GM18861 (cell line): ENCODE data around the gene RC3H1.
"Not testable (repeated sequence)": the region's sequence is repeated elsewhere in the genome, so short reads cannot be mapped to it uniquely, and the experiment has no call there.

Experiments
- ATAC-seq: cut with Tn5 transposase; IDR thresholded peaks from one replicate; pipeline ENCODE4 v1.9.1; 2021; ENCODE audit not compliant: unreplicated experiment

The RC3H1 gene

DNA sequence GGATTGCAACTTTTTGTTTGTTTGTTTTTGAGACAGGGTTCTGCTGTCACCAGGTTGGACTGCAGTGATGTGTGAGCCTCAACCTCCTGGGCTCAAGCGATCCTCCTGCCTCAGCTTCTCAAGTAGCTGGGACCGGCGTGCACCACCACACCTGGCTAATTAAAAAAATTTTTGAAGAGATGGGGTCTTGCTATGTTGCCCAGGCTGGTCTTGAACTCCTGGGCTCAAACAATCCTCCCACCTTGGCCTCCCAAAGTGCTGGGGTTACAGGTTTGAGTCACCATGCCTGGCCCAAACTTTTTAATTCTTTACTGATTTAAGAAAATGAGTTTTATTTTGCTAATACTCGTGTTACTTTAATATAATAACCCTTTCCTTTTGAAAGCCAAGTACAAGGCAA, 73.6 kb downstream of the RC3H1 start:
- ATAC-seq: no peak

DNA sequence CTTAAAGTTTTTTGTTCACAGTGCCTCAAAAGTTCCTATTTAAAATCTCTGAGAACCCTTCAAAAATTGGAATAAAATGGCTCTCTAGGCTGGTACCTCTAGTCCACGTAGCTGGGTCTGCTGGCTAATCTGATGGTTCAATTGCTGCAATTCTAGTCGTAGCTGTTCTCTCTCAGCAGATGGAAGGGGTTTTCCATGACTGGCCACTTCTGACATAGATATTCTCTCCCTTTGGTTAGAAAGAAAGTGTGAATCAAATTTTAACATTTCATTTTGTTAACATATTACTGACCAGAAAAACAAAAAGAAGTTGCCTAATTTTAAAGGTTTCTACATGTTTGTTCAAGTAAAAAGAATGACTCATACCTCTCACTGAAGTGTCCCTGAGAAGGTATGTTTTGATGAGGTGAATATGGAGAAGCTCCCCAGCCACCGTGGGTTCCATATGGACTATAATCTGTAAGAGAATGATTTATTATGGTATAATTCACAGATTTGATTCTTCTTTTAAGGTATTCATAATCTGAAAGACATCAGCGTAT, 75.7 kb downstream of the RC3H1 start:
- no peak for ATAC-seq

DNA sequence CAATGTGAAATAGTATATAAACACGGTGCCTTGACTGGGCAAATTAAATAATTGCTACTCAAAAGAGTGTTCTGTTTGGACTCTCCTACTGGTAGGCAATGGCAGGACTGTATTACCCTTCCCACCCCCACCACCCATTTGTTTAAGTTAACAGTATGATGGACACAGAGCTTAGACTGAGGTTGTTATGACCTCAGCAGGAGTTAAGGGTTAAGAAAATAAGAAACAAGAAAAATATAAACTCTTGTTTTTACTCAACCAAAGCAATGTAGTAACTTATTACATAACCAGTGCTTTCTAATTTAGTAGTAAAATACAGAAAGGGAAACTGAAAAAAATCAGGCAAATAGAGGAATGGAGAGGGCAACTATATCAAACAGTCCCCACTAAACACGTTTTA, 85.1 kb downstream of the RC3H1 start:
- no peak for ATAC-seq

DNA sequence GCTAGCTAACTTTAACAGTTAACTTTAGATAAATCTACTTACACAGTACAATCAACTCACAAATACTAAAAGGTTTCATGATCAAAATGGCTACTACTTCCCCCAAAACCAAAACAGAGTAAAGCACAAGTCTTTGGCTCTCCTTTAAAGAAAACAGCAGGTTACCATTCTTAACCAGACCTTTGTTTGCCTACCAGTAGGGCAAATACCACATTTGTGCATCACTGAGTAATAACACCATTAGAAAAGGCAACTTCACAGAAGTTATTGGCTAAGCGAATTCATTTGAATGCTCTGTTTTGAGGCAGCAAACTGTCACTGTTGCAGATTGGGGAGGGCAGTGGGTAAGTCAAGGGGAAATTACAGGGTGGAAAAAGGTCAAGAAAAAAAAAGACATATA, 87.7 kb downstream of the RC3H1 start:
- ATAC-seq: no peak

DNA sequence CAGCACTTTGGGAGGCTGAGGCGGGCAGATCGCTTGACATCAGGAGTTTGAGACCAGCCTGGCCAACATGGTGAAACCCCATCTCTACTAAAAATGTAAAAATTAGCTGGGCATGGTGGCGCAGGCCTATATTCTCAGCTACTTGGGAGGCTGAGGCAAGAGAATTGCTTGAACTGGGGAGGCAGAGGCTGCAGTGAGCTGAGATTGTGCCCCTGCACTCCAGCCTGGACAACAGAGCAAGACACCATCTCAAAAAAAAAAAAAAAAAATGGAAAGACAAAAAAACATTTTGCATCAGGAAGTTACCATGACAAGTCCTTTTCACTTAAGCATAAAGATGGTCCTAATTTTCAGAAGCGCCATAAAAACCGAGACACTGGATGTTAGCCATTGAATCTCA, 91.6 kb downstream of the RC3H1 start:
- ATAC-seq: not testable (repeated sequence)

DNA sequence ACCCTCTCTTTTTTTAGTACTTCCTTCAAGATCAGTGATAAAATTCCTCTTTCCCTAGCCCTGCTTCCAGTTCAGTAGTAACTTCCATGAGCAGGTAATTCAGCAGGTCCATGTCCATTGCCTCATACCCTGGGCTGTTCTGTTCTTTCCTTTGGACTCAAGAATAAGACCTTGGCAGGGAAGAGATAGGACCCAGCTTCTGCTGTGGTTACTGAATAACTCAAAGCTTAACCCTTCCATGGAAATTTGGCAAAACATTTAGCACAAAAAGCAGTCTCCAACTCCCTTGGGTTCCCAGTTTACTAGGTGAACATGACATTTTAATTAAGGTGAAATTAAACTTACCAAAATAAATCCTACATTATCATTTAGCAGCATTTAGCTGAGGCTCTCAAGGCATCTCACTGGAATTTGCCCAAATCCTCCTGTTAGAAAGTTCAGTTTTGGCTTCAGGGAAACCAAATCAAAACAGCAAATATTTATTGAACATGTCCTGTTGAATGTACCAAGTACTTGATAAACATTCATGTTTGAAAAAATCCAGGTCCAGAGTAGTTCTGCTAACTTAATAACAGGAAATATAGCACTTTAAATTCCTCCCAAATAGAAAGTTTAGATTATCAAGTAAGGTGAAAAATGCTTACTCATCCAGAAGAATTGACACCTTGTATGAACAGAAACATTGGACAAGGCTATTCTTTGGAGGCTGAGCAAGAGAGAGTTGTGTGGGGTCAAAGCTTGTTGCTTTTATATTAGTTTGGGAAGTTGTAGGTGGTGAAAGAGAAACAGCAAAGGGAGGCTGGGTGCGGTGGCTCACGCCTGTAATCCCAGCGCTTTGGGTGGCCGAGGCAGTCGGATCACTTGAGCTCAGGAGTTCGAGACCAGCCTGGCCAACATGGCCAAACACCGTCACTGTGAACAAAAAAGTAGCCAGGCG, 96.6 kb downstream of the RC3H1 start:
- ATAC-seq: no peak

DNA sequence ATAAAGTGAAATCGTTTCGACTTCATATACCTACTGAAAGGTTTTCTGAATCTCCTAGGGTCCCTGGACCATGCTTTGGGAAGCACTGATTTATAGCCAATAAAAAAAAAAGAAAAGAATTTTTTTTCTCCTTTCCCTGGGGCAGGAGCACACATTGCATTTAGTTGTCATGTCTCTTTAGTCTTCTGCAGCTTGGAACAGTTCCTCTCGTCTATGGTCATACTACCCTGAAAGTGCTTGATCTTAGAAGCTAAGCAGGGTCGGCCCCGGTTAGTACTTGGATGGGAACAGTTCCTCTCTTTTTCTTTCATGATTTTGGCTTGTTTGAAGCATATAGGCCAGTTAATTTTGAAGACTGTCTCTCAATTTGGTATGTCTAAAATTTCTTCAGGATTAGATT, 101.3 kb downstream of the RC3H1 start:
- ATAC-seq: no peak

DNA sequence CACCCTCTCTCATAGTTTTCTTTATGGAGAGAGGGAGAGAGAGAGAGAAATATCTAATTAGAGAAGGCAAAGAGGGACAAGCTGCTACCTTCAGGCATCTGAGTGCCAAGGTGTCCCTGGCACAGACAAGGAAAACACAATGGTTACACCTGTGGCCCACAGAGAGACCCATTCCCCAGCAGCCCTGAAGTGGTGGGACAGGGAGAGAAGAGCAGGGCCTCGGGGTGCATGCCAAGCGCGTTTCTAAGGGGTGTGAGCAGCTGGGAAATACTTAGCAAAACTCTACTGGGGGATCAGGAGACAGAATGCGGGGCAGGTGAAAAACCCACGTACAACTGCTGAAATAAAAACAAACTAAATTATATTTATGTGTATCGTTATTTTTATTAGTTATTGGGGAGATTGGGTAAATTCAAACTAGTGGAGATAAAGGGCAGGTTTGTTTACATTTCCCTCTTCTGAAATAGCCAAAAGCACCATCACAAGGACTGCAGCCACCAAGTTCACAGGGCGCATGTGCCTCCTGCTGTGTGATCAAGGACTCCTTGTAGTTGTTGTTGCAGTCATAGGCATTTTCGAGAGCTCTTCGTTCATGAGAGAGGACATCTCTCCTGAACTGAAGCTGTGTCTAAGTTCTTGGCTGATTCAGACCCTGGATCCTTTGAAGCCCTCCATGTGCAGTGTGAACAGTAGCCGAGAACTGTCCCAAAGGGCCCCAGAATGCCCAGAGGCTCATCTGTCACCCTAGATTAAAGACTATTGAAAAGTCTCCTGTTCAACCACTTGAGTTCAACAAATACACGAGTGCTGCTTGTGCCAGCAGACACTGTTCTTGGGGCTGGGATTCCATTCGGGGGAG, 104.3 kb downstream of the RC3H1 start:
- no peak for ATAC-seq

DNA sequence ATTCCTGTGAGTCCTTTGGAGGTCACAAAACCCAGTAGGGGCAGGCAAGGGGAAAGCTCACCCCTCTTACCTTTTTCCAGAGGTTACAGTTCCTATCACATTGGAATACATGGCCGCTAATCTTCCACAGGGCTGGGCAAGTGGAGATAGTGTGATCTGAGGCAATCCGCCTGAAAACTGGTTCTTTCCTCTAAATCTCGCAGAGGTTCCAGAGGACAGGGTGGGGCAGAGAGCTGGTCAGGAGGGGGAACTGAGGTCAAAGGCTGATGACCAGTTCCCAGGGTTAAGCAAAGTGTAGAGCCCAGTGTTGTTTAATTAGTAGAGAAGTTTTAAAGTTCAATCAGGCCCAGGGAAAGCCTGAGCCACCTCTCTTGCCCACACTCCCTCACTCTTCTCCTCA, 105.0 kb downstream of the RC3H1 start, which contains the start of gene SERPINC1:
SERPINC1 (minus strand) TSS at position 179 of the 400 bp plus-strand sequence; CDS start at position 111, 68 bp downstream.
- ATAC-seq: no peak

DNA sequence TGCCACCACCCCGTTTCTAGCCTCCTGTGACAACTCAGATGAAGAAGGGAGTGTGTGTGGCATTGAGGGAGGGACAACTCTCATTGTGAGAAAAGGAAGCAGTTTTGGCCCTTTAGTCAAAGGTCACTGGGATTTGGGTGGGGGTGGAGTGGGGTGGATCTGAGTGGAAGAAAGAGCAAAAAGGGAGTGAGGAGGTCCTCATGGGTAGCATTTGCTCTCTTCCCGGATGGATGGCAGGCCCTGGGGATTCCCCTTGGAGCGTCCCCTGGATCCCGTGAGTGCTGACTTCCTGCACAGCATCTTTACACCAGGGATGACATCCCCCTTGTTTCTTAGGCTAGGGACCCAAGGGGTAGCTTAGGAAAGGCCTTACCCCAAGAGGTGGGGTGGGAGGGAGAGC, 105.5 kb downstream of the RC3H1 start:
- no peak for ATAC-seq

DNA sequence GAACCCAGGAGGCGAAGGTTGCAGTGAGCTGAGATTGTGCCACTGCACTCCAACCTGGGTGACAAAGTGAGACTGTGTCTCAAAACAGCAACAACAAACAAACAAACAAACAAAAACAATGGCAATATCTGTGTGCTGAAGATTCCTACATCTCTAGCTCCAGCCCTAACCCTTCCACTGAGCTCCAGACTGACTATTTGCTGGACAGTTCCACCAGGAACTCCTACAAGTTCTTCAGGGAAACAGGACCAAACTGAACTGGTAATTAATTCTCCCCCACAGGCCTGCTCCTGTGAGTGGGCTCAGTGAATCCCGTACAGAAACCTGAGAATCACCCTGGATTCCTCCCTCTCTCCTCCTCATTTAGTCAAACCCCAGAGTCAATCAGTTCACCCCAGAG, 106.6 kb downstream of the RC3H1 start:
- ATAC-seq: no peak

DNA sequence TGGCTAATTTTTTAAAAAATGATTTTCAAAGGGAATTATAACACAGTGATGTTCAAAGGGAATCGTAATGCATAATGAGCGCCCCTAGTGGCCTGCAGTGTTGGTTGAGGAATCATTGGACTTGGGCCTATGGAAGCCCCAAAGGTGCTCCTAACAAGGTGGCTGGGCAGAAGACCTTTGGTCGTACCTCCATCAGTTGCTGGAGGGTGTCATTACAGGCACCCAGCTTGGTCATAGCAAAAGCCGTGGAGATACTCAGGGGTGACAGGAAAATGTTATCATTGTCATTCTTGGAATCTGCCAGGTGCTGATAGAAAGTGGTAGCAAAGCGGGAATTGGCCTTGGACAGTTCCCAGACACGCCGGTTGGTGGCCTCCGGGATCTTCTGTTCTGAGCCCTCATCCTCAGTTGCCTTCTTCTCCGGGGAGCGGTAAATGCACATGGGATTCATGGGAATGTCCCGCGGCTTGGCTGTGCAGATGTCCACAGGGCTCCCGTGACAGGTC, 107.7 kb downstream of the RC3H1 start:
- no peak for ATAC-seq

DNA sequence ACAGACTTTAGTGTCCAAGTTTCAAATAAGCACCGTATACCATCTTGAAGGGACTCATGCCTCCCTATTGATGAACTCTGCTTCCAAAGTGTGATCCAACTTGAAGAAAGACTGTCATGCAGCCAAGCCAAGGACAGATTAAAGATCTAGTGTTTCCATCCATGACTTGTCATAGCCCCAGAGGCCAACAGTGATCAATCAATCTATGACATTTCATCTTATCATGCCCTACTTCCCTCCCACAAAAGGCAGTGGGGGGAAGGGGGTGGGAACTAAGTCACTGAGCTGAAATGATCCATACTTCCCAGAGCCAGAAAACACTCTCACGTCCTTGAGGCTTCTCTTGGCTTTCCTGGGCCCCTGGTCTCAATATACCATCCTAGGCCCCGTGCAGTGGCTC, 109.0 kb downstream of the RC3H1 start:
- no peak for ATAC-seq

DNA sequence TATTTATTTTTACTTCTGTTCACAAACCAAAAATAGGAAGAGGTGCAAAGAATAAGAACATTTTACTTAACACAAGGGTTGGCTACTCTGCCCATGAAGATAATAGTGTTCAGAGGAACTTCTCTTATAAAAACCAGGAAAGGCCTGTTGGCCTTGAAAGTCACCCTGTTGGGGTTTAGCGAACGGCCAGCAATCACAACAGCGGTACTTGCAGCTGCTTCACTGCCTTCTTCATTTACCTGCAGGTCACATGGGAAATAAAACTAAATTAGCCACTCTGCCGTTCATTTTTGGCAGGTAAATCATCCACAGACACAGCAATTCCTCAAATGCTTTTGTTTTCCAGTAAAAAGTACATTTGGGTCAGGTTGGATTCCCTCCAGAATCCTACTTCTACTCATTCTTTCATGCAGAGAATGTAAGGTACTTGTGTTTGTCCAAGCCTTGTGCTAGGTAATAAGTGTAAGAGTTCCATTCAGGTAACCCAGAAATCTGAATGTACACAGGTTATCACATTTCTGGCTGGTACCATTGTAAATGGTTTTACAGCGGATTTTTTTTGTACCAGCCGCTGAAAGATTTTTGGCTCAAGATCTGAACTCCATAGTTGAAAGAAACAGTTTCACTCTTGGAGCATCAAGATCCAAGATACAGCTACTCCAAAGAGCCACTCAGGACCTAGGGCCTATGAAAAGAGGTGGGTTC, 118.2 kb downstream of the RC3H1 start:
- no peak for ATAC-seq

DNA sequence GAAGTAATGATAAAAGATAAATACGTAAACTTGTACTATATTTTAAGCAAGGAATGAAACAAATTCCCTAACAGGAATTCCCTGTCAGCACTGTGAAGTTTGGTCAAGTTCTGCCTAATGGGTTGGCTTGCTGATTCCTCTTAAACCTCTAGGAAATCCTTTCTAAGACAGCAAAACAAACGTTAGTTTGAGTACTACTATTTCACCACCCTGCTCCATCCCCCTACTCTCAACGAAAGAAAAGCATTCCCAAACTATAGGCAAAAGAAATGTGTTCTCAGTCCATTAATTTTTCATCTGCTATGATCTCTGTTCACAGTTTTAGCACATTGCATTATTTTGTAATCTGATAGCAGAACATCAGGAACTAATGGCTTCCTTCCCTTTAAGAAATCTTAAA, 121.2 kb downstream of the RC3H1 start:
- no peak for ATAC-seq

DNA sequence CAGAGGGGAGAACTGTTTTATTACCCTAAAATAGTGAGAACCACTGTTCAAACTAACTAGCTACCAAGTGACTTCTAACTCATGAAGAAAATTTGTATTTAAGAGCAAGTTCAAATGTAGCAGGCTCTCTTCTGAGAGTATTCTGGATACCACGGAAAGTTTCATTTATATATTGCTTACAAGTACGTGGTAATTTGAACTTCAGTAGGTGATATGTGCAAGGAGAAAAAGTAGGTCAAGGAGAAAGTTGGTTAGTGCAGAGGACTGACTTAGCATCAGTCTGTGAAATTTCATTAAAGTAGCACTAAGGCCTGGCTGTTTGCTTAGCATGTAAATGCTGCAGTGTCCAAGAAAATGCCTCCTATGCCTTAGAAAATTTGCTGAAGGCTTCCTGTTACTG, 121.7 kb downstream of the RC3H1 start:
- no peak for ATAC-seq

DNA sequence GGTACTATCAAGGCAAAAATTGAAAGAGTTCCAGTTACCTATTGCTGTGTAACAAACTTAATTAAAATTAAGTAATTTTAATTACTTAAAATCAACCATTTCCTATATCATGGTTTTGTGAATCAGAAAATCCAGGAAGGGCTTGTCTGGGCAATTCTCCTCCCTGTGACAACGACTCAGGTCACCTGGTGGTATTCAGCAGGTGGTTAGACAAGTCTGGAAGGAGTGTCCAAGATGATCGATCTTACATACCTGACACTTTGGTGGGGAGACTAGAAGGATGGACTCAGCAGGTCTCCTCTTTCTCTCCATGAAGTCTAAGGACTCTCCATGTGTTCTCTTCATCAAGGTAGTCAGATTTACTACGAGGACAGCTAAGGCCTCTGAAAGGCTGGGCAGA, 128.0 kb downstream of the RC3H1 start:
- ATAC-seq: no peak

DNA sequence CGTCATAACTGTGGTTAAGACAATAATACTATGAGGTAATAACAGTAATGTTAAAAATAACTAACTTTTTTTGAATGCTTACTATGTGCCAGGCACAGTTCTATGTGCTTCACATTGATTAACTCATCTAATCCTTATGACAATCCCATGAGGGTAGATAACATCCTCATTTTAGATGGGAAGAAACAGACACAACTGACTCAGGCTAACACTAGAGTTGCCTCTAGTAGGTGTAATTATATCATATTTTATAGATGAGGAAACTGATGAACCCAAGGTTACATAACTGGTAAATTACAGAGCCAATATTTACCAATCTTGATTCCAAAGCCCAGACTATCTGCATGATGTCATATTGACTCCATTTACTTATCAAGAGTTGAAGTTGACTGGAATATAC, 128.5 kb downstream of the RC3H1 start:
- no peak for ATAC-seq

DNA sequence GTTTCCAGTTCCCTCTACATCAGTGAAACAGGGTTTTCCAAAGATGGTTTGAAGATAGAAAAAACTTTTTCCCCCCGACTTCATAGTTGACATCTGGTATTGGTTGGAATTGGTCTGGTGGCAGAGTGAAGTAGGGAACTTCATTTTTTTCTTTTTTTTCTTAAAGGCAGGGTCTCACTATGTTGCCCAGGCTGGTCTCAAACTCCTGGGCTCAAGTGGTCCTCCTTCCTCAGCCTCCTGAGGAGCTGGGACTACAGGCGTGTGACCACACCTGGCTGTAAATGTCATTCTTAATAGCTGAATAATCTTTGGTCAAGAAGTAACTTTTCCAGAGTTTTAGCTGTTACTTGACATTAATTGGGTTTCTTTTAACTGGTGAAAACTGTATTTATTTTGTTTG, 132.3 kb downstream of the RC3H1 start:
- no peak for ATAC-seq

DNA sequence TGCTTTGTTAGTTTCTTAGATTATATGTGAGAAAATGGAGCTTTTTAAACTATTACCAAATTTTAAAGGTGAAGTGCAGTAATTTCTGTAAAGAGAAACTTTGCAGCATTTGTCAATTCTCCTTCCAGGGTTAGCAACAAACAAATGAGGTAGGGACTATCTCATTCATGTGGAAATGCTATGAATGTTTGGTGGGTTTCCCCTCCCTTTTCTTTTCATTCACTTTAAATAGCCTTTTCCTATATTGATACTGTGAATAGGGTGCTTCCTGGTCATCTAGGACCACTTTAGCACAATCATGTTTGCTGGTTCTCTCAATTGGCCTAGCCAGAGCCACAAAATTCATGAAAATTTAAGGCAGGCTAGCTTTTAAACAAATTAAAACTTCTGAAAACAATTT, 133.4 kb downstream of the RC3H1 start:
- ATAC-seq: no peak

DNA sequence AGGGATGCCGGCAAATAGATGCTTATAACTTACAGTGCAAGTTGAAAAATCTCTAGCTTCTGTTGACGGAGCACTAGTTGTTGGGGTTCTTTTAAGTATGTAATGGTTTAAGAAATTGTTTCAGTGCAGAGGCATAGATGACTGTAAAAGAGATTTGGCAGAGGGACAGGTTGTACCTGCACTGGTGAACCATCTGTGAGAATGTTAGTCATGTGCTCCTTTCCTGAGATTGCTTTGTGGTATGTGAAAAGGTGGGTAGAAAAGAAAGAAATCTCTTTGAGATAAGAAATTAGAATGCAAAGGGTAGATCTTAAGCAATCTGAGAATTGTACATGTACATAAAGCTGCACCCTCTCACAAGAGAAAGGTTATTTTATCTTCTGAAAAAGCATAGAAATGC, 134.5 kb downstream of the RC3H1 start:
- ATAC-seq: no peak
